ENCODE data around the gene ASMTL.

GRCh38 chrX:1502241-1502640 is 49.5 kb upstream of the ASMTL start:
- no peak for TF ChIP-seq EZH2phosphoT487 (IDR thresholded peaks at IDR 0.05; ENCODE audit: insufficient read depth, low read depth)
- TF ChIP-seq EZH2 (IDR thresholded peaks at IDR 0.05; ENCODE audit: insufficient read depth, poor library complexity, severe bottlenecking), result no peak
